ENCODE data around the gene SPEM2. TPM values are rescaled to one million over a fixed set of nuclear protein-coding genes. Genes with fewer than 3 reads are reported as not detected.

The SPEM2 gene
- total RNA-seq, 6 experiments from 2014 or later = not detected

DNA sequence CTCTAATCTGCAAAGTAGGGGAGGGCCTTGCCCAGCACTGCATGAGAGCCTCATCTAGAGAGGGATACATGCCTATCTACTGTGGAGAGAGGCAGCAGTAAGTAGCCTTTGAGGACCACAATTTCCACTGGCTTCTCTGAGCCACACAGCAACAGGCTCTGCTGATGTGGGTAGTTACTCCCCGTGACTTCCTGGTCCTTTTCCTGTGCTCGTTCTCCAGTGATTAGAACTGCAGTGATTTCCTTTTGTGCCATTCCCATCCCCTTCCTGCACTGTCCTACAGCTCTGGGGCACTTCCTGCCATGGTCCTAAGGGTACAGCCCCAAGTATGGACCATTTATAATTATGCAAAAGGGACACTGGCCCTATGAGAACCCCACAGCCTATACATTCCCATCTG is 34.1 kb upstream of the SPEM2 start:
- peaks cover 6% of the 10 kb centered on the region for H3K4me1 Mint-ChIP-seq (ENCODE audit: low read depth)
- peaks cover 9% of the 10 kb centered on the region; the same call in 1 of the 2 replicates for H3K36me3 Mint-ChIP-seq (ENCODE audit: low read depth)
- peaks cover 2% of the 10 kb centered on the region; the same call in 1 of the 2 replicates for H3K27me3 Mint-ChIP-seq (ENCODE audit: insufficient read depth)
- H3K27ac Mint-ChIP-seq = no peak overlapping the region
- DNase-seq = no peak
- TF ChIP-seq, protein P1, sequence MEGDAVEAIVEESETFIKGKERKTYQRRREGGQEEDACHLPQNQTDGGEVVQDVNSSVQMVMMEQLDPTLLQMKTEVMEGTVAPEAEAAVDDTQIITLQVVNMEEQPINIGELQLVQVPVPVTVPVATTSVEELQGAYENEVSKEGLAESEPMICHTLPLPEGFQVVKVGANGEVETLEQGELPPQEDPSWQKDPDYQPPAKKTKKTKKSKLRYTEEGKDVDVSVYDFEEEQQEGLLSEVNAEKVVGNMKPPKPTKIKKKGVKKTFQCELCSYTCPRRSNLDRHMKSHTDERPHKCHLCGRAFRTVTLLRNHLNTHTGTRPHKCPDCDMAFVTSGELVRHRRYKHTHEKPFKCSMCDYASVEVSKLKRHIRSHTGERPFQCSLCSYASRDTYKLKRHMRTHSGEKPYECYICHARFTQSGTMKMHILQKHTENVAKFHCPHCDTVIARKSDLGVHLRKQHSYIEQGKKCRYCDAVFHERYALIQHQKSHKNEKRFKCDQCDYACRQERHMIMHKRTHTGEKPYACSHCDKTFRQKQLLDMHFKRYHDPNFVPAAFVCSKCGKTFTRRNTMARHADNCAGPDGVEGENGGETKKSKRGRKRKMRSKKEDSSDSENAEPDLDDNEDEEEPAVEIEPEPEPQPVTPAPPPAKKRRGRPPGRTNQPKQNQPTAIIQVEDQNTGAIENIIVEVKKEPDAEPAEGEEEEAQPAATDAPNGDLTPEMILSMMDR (IDR thresholded peaks at IDR 0.05) = no peak
- H3K4me3 Mint-ChIP-seq = no peak overlapping the region
- no peaks in the 10 kb centered on the region for H3K9me3 Mint-ChIP-seq

DNA sequence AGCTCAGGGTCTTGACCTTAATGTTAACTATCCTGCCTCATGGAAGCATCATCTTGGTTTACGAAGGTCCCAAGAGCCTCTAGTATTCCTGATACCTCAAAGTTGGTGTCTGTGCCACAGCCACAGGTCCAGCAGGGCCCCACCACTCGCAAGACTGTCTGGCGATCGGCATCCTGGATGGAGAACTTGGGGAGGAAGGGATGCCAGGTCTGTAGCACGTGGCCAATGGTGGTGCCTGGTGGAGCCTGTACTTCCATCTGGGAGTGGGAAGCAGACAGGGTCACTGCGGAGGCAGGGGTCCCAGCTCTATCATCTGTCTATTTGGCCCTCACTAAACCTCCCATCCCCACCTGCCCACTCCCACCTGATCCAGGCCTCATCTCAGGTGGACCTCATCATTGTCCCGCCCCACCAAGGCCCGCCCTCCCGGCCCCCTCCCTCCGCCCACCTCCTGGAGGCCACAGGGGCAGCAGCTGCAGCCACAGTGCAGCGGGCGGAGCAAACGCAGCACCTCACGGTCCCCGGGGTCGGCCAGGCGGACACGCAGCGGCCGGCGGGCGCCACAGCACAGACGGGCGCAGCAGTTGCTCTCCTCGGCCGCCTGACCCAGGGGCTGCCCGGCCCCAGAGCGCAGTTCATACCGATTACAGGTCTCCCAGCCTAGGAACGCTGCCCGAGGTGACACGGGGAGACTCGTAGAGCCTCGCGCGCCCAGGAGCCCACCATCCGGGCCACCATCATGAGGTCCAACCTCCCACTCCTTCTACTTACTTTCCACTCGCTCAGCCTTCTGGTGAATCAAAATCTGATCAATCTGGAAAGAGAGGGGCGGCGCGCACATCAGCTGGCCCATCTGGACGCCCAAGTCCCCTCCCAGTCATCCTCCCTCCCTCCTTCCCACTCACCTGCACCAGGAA is 32.5 kb upstream of the SPEM2 start:
- peaks cover 6% of the 10 kb centered on the region for H3K4me1 Mint-ChIP-seq (ENCODE audit: low read depth)
- H3K27me3 Mint-ChIP-seq (ENCODE audit: insufficient read depth) = peaks cover 2% of the 10 kb centered on the region; the same call in 1 of the 2 replicates
- no peak for DNase-seq
- TF ChIP-seq, protein P1 (IDR thresholded peaks at IDR 0.05) = no peak
- H3K27ac Mint-ChIP-seq = 0 out of 2 replicates have a peak overlapping the region, but pooled peaks have one; percentile 5
- peak overlapping the region; percentile 95 for H3K4me3 Mint-ChIP-seq
- H3K9me3 Mint-ChIP-seq = no peaks in the 10 kb centered on the region
- H3K36me3 Mint-ChIP-seq (ENCODE audit: low read depth) = peaks cover 9% of the 10 kb centered on the region; the same call in 1 of the 2 replicates

DNA sequence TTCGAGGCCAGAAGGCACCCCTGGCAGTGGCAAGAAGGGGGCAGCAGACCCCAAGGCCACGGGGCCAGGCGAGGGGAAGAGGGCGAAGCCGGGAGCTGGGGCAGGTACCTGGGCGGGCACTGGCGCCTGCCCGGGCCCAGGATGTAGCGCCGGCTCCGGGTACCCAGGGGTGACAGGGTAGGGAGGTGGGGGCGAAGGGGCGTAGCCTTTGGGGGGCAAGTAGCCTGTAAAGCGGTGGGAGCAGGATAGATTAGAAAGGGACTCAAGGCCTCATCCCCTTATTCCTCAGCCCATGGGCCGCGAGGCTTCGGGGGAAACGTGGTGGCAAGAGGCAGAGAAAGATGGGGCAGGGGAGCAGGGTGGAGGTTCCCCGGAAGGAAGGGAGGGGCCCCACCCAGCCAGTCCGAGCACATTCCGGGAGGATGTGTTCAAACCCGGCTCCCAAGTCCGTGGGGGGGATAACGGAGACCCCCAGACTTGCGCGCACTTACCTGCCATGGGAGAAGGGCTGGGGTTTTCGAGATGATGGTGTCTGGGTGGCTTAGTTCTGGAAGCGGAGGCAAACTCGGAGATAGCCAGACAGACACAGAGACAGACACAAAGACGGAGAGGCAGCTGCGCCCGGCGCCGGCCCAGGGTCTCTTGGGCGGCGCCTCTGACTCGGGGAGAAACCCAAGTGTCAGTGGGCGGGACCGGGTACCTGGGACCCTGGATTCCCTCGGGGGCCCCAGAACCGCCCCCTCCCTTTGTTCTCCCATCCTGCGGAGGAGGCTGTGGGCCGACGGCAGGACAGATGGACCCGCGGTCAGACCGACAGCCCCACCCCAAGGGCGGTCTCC is 31.6 kb upstream of the SPEM2 start:
- Mint-ChIP-seq H3K36me3 (ENCODE audit: low read depth) (peaks cover 9% of the 10 kb centered on the region; the same call in 1 of the 2 replicates), H3K4me3 (peak overlapping the region; percentile 95), H3K4me1 (ENCODE audit: low read depth) (peaks cover 6% of the 10 kb centered on the region), H3K27ac (peak overlapping the region; percentile 68; the same call in 1 of the 2 replicates), H3K9me3 (no peaks in the 10 kb centered on the region), H3K27me3 (ENCODE audit: insufficient read depth) (peaks cover 2% of the 10 kb centered on the region; the same call in 1 of the 2 replicates)
- TF ChIP-seq, protein P1 (IDR thresholded peaks at IDR 0.05) = no peak; the same call in 1 of the 2 replicates
- no peak for DNase-seq

DNA sequence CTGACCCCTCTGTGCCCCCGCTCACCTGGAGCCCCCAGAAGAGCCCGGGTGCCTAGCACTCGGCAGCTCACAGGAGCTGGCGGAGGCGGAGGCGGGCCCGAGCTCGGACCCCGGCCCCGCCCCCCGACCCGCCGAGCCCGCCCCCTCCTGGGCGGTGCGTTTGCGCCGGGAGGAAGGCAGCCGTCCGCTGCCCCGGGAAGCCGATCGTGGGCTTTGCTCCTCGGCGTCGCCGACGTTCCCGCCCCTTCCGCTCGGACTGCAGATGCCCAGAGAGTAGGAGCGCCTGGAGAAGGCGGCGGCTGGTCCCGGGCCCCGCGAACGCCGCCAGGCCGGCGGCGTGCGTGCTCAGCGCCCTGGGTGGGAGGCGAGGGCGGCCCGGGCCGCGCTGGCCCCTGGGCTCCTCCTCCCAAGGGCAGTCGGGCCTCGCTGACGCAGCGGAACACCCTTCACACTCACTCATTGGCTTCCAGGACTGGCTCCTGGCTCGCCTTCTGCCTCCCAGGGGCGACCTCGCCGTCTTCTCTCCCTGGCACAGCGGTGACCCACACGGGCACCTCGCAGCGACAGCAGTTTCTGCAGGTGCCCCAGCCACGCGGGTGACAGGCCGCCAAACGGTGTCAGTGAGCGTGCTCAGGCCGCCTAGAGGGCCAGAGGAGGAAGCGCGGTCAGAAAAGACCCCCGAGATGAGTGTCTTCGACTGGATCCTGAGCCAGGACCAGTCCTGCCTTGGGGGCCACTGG is 30.8 kb upstream of the SPEM2 start, which contains the start of gene PLSCR3:
Gene PLSCR3, minus strand, starts transcription at position 74 of the 740 bp plus-strand sequence. CDS start 415 bp downstream, outside the sequence.
- peak within 1 kb of the TSS; percentile 85 for H3K27ac Mint-ChIP-seq

More for the DNA sequence above, 30.8 kb upstream of the SPEM2 start, which contains the start of gene PLSCR3:
- peaks cover 8% of the 10 kb centered on the region for H3K4me1 Mint-ChIP-seq (ENCODE audit: low read depth)
- peaks cover 11% of the 10 kb centered on the region; the same call in 1 of the 2 replicates for H3K36me3 Mint-ChIP-seq (ENCODE audit: low read depth)
- TF ChIP-seq, protein P1 (IDR thresholded peaks at IDR 0.05) = peak; percentile 57
- H3K9me3 Mint-ChIP-seq = no peaks in the 10 kb centered on the region
- H3K27me3 Mint-ChIP-seq (ENCODE audit: insufficient read depth) = peaks cover 2% of the 10 kb centered on the region; the same call in 1 of the 2 replicates
- peak; percentile 85 for DNase-seq
- peak within 1 kb of the TSS; percentile 95 for H3K4me3 Mint-ChIP-seq
